Superior temporal gyrus (tissue), 1 donor: Measurements from ENCODE around the gene PTPN1.

Experiments
- DNase-seq: peaks from one replicate; pipeline ENCODE4 v3.0.0-alpha.2; 2016; ENCODE audit errors: extremely low spot score

The PTPN1 gene

GRCh38 chr20:50634191-50634590 lies 124.0 kb downstream of the PTPN1 start:
- DNase-seq, result no peak
